HG02610 (cell line): ENCODE results near the gene ITPR1.

Experiments
- ATAC-seq: cut with Tn5 transposase; IDR thresholded peaks from one replicate; pipeline ENCODE4 v1.9.1; 2021; ENCODE audit warnings: mild to moderate bottlenecking, moderate library complexity; ENCODE audit not compliant: unreplicated experiment

The ITPR1 gene

GRCh38 chr3:4820296-4821121 is 327.4 kb downstream of the ITPR1 start:
- ATAC-seq: no peak

- ATAC-seq: no peak
Measured at GRCh38 chr3:4821338-4821737, 328.2 kb downstream of the ITPR1 start.

- no peak for ATAC-seq
Measured at GRCh38 chr3:4821975-4822374, 328.8 kb downstream of the ITPR1 start.

- no peak for ATAC-seq
Measured at GRCh38 chr3:4822568-4822967, 329.4 kb downstream of the ITPR1 start.

GRCh38 chr3:4823385-4823784 is 330.2 kb downstream of the ITPR1 start:
- ATAC-seq: no peak

- no peak for ATAC-seq
Measured at GRCh38 chr3:4823986-4824925, 331.1 kb downstream of the ITPR1 start.

GRCh38 chr3:4824926-4825325 is 331.8 kb downstream of the ITPR1 start:
- no peak for ATAC-seq

GRCh38 chr3:4825436-4826236 is 332.5 kb downstream of the ITPR1 start:
- ATAC-seq: no peak

GRCh38 chr3:4826237-4827100 is 333.3 kb downstream of the ITPR1 start:
- ATAC-seq: peak; percentile 37

- no peak for ATAC-seq
Measured at GRCh38 chr3:4827767-4828166, 334.6 kb downstream of the ITPR1 start.

- no peak for ATAC-seq
Measured at GRCh38 chr3:4828279-4829030, 335.3 kb downstream of the ITPR1 start.

- peak; percentile 38 for ATAC-seq
Measured at GRCh38 chr3:4829031-4829394, 335.9 kb downstream of the ITPR1 start.

- no peak for ATAC-seq
Measured at GRCh38 chr3:4830586-4830914, 337.4 kb downstream of the ITPR1 start.

- peak; percentile 4 for ATAC-seq
Measured at GRCh38 chr3:4831580-4831950, 338.4 kb downstream of the ITPR1 start.

- no peak for ATAC-seq
Measured at GRCh38 chr3:4833471-4833870, 340.3 kb downstream of the ITPR1 start.

- ATAC-seq: peak; percentile 59
Measured at GRCh38 chr3:4834403-4834866, 341.3 kb downstream of the ITPR1 start.

GRCh38 chr3:4835616-4836043 is 342.5 kb downstream of the ITPR1 start:
- ATAC-seq: no peak

GRCh38 chr3:4836516-4836915 is 343.4 kb downstream of the ITPR1 start:
- no peak for ATAC-seq

GRCh38 chr3:4837374-4837930 is 344.3 kb downstream of the ITPR1 start:
- ATAC-seq: no peak
